Keratinocyte (primary cell): Measurements from ENCODE around the gene SAE1. TPM values are rescaled to one million over a fixed set of nuclear protein-coding genes. Genes with fewer than 3 reads are reported as not detected.
"Not testable (repeated sequence)": the region's sequence is repeated elsewhere in the genome, so short reads cannot be mapped to it uniquely, and the experiment has no call there.

ENCODE experiments used
- DNase-seq: peaks from one replicate; pipeline ENCODE4 v3.0.0-alpha.2; 2011; ENCODE audit warnings: low read depth, missing footprints, low spot score
- FAIRE-seq: peaks from 2 replicates; lab custom pipeline; 2011; peaks lifted over from hg19 to GRCh38; lab: Jason Lieb, UNC
- H2AFZ ChIP-seq: 2 replicates; pipeline ENCODE4 v1.6.0; 2012; ENCODE audit warnings: low read length, control low read depth, inconsistent platforms; ENCODE audit not compliant: control insufficient read depth
- H3K27ac ChIP-seq: 2 replicates; pipeline ENCODE4 v1.5.1; 2011; ENCODE audit warnings: low read length; ENCODE audit not compliant: control insufficient read depth, insufficient read depth
- H3K27me3 ChIP-seq: 3 replicates; pipeline ENCODE4 v1.6.0; 2011; ENCODE audit warnings: low read length; ENCODE audit not compliant: control insufficient read depth, insufficient read depth; ENCODE audit errors: extremely low read depth
- H3K36me3 ChIP-seq, 2 experiments: 2 replicates in 1 of 2; 3 replicates in 1 of 2; pipeline ENCODE4 v1.5.1; 2011; ENCODE audit warnings: low read length in 2 of 2, mild to moderate bottlenecking in 1 of 2; ENCODE audit not compliant: control insufficient read depth in 2 of 2, insufficient read depth in 2 of 2; ENCODE audit errors: extremely low read depth in 1 of 2
- H3K4me1 ChIP-seq: 3 replicates; pipeline ENCODE4 v1.5.1; 2011; ENCODE audit warnings: low read length; ENCODE audit not compliant: control insufficient read depth, insufficient read depth; ENCODE audit errors: extremely low read depth
- H3K4me2 ChIP-seq: 3 replicates; pipeline ENCODE4 v1.6.0; 2011; ENCODE audit warnings: low read depth, low read length; ENCODE audit not compliant: control insufficient read depth, insufficient read depth; ENCODE audit errors: extremely low read depth
- H3K4me3 ChIP-seq, 3 experiments: fragments of 200-600 bp in 1 of 3; sonication (generic) in 1 of 3; 2 replicates in 2 of 3; 3 replicates in 1 of 3; pipeline ENCODE4 v1.5.1; 2011 to 2016; ENCODE audit warnings: low read length in 3 of 3, mild to moderate bottlenecking in 3 of 3, control low read depth in 2 of 3, inconsistent platforms in 1 of 3, low read depth in 1 of 3, mixed read lengths in 1 of 3, mixed run types in 1 of 3, moderate library complexity in 1 of 3; ENCODE audit not compliant: control insufficient read depth in 2 of 3, insufficient read depth in 2 of 3; ENCODE audit errors: extremely low read depth in 1 of 3
- H3K79me2 ChIP-seq: 2 replicates; pipeline ENCODE4 v1.6.0; 2012; ENCODE audit warnings: low read length; ENCODE audit not compliant: control insufficient read depth, insufficient read depth
- H3K9ac ChIP-seq: 3 replicates; pipeline ENCODE4 v1.6.0; 2011; ENCODE audit warnings: low read length; ENCODE audit not compliant: control insufficient read depth, insufficient read depth; ENCODE audit errors: extremely low read depth
- H3K9me1 ChIP-seq: 3 replicates; pipeline ENCODE4 v1.6.0; 2011; ENCODE audit warnings: low read length; ENCODE audit not compliant: control insufficient read depth, insufficient read depth; ENCODE audit errors: extremely low read depth
- H3K9me3 ChIP-seq: 2 replicates; pipeline ENCODE4 v1.5.1; 2012; ENCODE audit warnings: low read depth, low read length; ENCODE audit not compliant: control insufficient read depth
- H4K20me1 ChIP-seq: 3 replicates; pipeline ENCODE4 v1.6.0; 2011; ENCODE audit warnings: low read length; ENCODE audit not compliant: control insufficient read depth, insufficient read depth; ENCODE audit errors: extremely low read depth
- CTCF ChIP-seq, 3 experiments: IDR thresholded peaks in 1 of 3; conservative IDR thresholded peaks in 1 of 3; optimal IDR thresholded peaks in 1 of 3; 2 replicates in 2 of 3; 3 replicates in 1 of 3; pipeline versions ENCODE3 to v1.5.1; 2011; ENCODE audit warnings: low read length in 3 of 3, mild to moderate bottlenecking in 3 of 3, moderate library complexity in 2 of 3, control low read depth in 1 of 3, inconsistent platforms in 1 of 3; ENCODE audit not compliant: insufficient read depth in 2 of 3; ENCODE audit errors: extremely low read depth in 1 of 3
- EZH2 ChIP-seq: IDR thresholded peaks from one replicate; pipeline ENCODE4 v1.6.1; 2012; ENCODE audit warnings: inconsistent platforms, mild to moderate bottlenecking, low read length, moderate library complexity
- dilution Hi-C: fragments of 300-500 bp; cut with MboI; formaldehyde crosslinking; loops from one replicate; pipeline ENCODE4 v1.7.0; 2020; ENCODE audit warnings: low sequenced_read_pairs; ENCODE audit not compliant: extremely low pct_ligation_motif_present
- polyA plus RNA-seq, 5 experiments: library from polyadenylated mRNA; depleted of rRNA in 3 of 5; stranded (reverse) in 3 of 5; stranded (forward) in 1 of 5; unstranded in 1 of 5; fragments of >200 nt; gene quantifications; 1 replicate in 1 of 5; 2 replicates in 3 of 5; 3 replicates in 1 of 5; pipeline versions ENCODE4 v1.2.1 to v1.2.3, GENCODE V29; 2011 to 2012; ENCODE audit warnings: missing spikeins in 2 of 5, low read depth in 1 of 5, low replicate concordance in 1 of 5

SAE1 gene
- polyA plus RNA-seq, 1 donor (not counting 4 experiments of a cell fraction or from before 2014, with no cell fraction given), result 102 TPM

- Histone ChIP-seq H3K4me3 (no peak overlapping the region), H3K79me2 (peaks cover 90% of the 10 kb centered on the region), H3K4me1 (peaks cover 6% of the 10 kb centered on the region), H3K27me3 (no peaks in the 10 kb centered on the region), H3K9me3 (no peaks in the 10 kb centered on the region), H3K36me3 (peaks cover 0 to 2% of the 10 kb centered on the region in 2 experiments), H4K20me1 (peaks cover 9% of the 10 kb centered on the region), H3K4me2 (no peak overlapping the region), H3K9me1 (no peaks in the 10 kb centered on the region), H2AFZ (no peak overlapping the region), H3K9ac (no peak overlapping the region), H3K27ac (no peak overlapping the region)
- TF ChIP-seq EZH2 (no peak), CTCF (optimal IDR thresholded peaks at IDR 0.05 in 1 of 3, IDR thresholded peaks at IDR 0.05 in 1 of 3, conservative IDR thresholded peaks at IDR 0.05 in 1 of 3; ENCODE audit: extremely low read depth in 1 of 3, insufficient read depth in 2 of 3, low read length in 3 of 3) (no peak)
- FAIRE-seq, result no peak
- dilution Hi-C loops, result no loop called here
- DNase-seq, result no peak
Measured at GRCh38 chr19:47135156-47135555, 4.5 kb downstream of the SAE1 start.

GRCh38 chr19:47141252-47141651 lies 10.6 kb downstream of the SAE1 start:
- FAIRE-seq, H3K9ac ChIP-seq, H3K4me2 ChIP-seq, H4K20me1 ChIP-seq, H3K27me3 ChIP-seq, H3K9me1 ChIP-seq, H3K4me3 ChIP-seq, dilution Hi-C loops, DNase-seq, H3K9me3 ChIP-seq, H2AFZ ChIP-seq, H3K27ac ChIP-seq, H3K4me1 ChIP-seq: not testable (repeated sequence)
- peaks cover 73% of the 10 kb centered on the region for H3K79me2 ChIP-seq
- peaks cover 13 to 14% of the 10 kb centered on the region in 2 experiments for H3K36me3 ChIP-seq

- Histone ChIP-seq H4K20me1 (peaks cover 2% of the 10 kb centered on the region), H3K9ac (no peak overlapping the region), H3K79me2 (peaks cover 73% of the 10 kb centered on the region), H3K4me1 (no peaks in the 10 kb centered on the region), H2AFZ (no peak overlapping the region), H3K27me3 (no peaks in the 10 kb centered on the region), H3K9me3 (no peaks in the 10 kb centered on the region), H3K27ac (no peak overlapping the region), H3K9me1 (no peaks in the 10 kb centered on the region), H3K4me2 (no peak overlapping the region), H3K4me3 (no peak overlapping the region), H3K36me3 (peaks cover 17 to 18% of the 10 kb centered on the region in 2 experiments)
- no peak for TF ChIP-seq EZH2
- TF ChIP-seq CTCF (optimal IDR thresholded peaks at IDR 0.05 in 1 of 3, IDR thresholded peaks at IDR 0.05 in 1 of 3, conservative IDR thresholded peaks at IDR 0.05 in 1 of 3; ENCODE audit: extremely low read depth in 1 of 3, insufficient read depth in 2 of 3, low read length in 3 of 3), result no peak
- dilution Hi-C loops, result no loop called here
- FAIRE-seq (no peak), DNase-seq (no peak)
Measured at GRCh38 chr19:47141695-47142094, 11.1 kb downstream of the SAE1 start.
